SU-DHL-6 (cell line): ENCODE results near the gene KDM4B.

ENCODE experiments used
- EZH2phosphoT487 ChIP-seq: fragments of 200-600 bp; sonication (generic), shearing (Covaris generic); conservative IDR thresholded peaks from 2 replicates; pipeline ENCODE4 v1.6.1; 2018; ENCODE audit warnings: mild to moderate bottlenecking, antibody characterized with exemption, low read length, moderate library complexity, mixed read lengths
- TF ChIP-seq, protein P1 (sequence below): fragments of 200-600 bp; sonication (generic); IDR thresholded peaks from one replicate; pipeline ENCODE4 v1.5.1; 2017; ENCODE audit warnings: antibody characterized with exemption, mild to moderate bottlenecking, low read length, moderate library complexity; ENCODE audit not compliant: insufficient read depth, poor library complexity, severe bottlenecking

DNA sequence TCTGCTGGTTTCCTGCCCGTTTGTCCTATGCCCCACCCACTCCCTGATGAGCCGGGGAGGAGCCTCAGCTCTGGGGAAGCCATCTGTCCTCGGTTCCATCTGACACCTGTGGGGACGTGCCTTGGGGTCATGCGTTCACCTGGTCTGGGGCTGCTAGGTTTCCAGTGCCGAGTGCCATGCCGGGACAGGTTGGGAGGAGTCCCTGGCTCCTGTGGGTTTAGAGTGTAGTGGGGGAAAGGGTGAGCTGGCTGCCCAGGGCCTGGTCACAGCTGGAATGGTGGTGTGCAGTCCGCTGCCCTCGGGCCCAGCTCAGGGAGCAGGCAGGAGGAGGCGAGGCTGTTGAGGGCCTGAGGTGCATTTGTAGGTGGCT lies 2.5 kb downstream of the KDM4B start:
- TF ChIP-seq, protein P1, sequence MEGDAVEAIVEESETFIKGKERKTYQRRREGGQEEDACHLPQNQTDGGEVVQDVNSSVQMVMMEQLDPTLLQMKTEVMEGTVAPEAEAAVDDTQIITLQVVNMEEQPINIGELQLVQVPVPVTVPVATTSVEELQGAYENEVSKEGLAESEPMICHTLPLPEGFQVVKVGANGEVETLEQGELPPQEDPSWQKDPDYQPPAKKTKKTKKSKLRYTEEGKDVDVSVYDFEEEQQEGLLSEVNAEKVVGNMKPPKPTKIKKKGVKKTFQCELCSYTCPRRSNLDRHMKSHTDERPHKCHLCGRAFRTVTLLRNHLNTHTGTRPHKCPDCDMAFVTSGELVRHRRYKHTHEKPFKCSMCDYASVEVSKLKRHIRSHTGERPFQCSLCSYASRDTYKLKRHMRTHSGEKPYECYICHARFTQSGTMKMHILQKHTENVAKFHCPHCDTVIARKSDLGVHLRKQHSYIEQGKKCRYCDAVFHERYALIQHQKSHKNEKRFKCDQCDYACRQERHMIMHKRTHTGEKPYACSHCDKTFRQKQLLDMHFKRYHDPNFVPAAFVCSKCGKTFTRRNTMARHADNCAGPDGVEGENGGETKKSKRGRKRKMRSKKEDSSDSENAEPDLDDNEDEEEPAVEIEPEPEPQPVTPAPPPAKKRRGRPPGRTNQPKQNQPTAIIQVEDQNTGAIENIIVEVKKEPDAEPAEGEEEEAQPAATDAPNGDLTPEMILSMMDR, result no peak
- no peak for TF ChIP-seq EZH2phosphoT487
